IMR-90 (cell line): Measurements from ENCODE around the gene RLN2. TPM values are rescaled to one million over a fixed set of nuclear protein-coding genes. Genes with fewer than 3 reads are reported as not detected.

Experiments used
- ATAC-seq: fragments of 200-7000 bp; cut with Tn5 transposase; 2 replicates; pipeline ENCODE4 v1.9.1; 2020; ENCODE audit warnings: low read depth, mild to moderate bottlenecking, moderate library complexity
- BruUV-seq: library from RNA; stranded (reverse); fragments of 400-500 nt; replicated peaks from 2 replicates; lab custom pipeline; 2021; lab: Mats Ljungman, UMichigan
- CTCF ChIA-PET: fragments of 300-600 bp; formaldehyde crosslinking; extraction: SDS; loops from one replicate; lab custom pipeline; 2021; ENCODE audit warnings: antibody characterized with exemption; lab: Yijun Ruan, JAX
- POLR2A ChIA-PET: fragments of 300-600 bp; sonication (Branson Sonifier 250); formaldehyde crosslinking; loops from one replicate; lab custom pipeline; 2022; ENCODE audit warnings: antibody characterized with exemption; ENCODE audit not compliant: unreplicated experiment; lab: Charles Lee
- DNase-seq: peaks from one replicate; pipeline ENCODE4 v3.0.0; 2013
- H2AFZ ChIP-seq: replicated peaks from 2 replicates; pipeline ENCODE3; 2013; ENCODE audit warnings: low read length, mild to moderate bottlenecking; ENCODE audit not compliant: poor library complexity
- H2AK5ac ChIP-seq: 2 replicates; pipeline ENCODE4 v1.6.1; 2013; ENCODE audit warnings: low read depth, low read length, inconsistent platforms
- H2AK9ac ChIP-seq: replicated peaks from 2 replicates; pipeline ENCODE3; 2013; ENCODE audit warnings: mild to moderate bottlenecking, low read depth, low read length, moderate library complexity; ENCODE audit not compliant: poor library complexity
- H2BK120ac ChIP-seq: 2 replicates; pipeline ENCODE4 v1.6.1; 2013; ENCODE audit warnings: low read depth, low read length, inconsistent platforms
- H2BK15ac ChIP-seq: 3 replicates; pipeline ENCODE4 v1.6.1; 2013; ENCODE audit warnings: low read depth, low read length, inconsistent platforms
- H2BK20ac ChIP-seq: 2 replicates; pipeline ENCODE4 v1.6.1; 2013; ENCODE audit warnings: low read depth, mild to moderate bottlenecking, inconsistent platforms, low read length, moderate library complexity
- H2BK5ac ChIP-seq: 2 replicates; pipeline ENCODE4 v1.6.1; 2013; ENCODE audit warnings: mild to moderate bottlenecking, low read depth, low read length, inconsistent platforms; ENCODE audit not compliant: poor library complexity, severe bottlenecking
- H3K14ac ChIP-seq: replicated peaks from 2 replicates; pipeline ENCODE4 v1.6.1; 2013; ENCODE audit warnings: low read depth, low read length, inconsistent platforms
- H3K18ac ChIP-seq: 2 replicates; pipeline ENCODE4 v1.6.1; 2013; ENCODE audit warnings: low read depth, low read length, control low read depth
- H3K23ac ChIP-seq: 2 replicates; pipeline ENCODE4 v1.6.1; 2013; ENCODE audit warnings: low read depth, low read length, inconsistent platforms
- H3K27ac ChIP-seq: 2 replicates; pipeline ENCODE4 v1.5.1; 2013; ENCODE audit warnings: mild to moderate bottlenecking, control low read depth, low read length; ENCODE audit not compliant: insufficient read depth
- H3K27me3 ChIP-seq: 2 replicates; pipeline ENCODE4 v1.6.1; 2013; ENCODE audit warnings: low read length; ENCODE audit not compliant: control insufficient read depth, insufficient read depth
- H3K36me3 ChIP-seq: 2 replicates; pipeline ENCODE4 v1.6.1; 2013; ENCODE audit warnings: low read length, mixed read lengths; ENCODE audit not compliant: control insufficient read depth, insufficient read depth
- H3K4ac ChIP-seq: 2 replicates; pipeline ENCODE4 v1.6.1; 2013; ENCODE audit warnings: low read depth, low read length, inconsistent platforms
- H3K4me1 ChIP-seq: 2 replicates; pipeline ENCODE4 v1.6.1; 2013; ENCODE audit warnings: low read length, mixed read lengths; ENCODE audit not compliant: control insufficient read depth, insufficient read depth
- H3K4me2 ChIP-seq: 2 replicates; pipeline ENCODE4 v1.6.1; 2013; ENCODE audit warnings: low read depth, mild to moderate bottlenecking, control low read depth, low read length, moderate library complexity
- H3K4me3 ChIP-seq: 2 replicates; pipeline ENCODE4 v1.5.1; 2013; ENCODE audit warnings: low read depth, mild to moderate bottlenecking, control low read depth, low read length, moderate library complexity; ENCODE audit not compliant: insufficient read depth
- H3K56ac ChIP-seq: 2 replicates; pipeline ENCODE4 v1.6.1; 2013; ENCODE audit warnings: low read length, inconsistent platforms; ENCODE audit not compliant: insufficient read depth; ENCODE audit errors: extremely low read depth
- H3K79me1 ChIP-seq, 2 experiments: 2 replicates each; pipeline ENCODE4 v1.6.1; 2013; ENCODE audit warnings: low read length in 2 of 2, inconsistent platforms in 1 of 2, low read depth in 1 of 2
- H3K9ac ChIP-seq: 2 replicates; pipeline ENCODE4 v1.6.1; 2013; ENCODE audit warnings: low read depth, low read length, control low read depth
- H3K9me1 ChIP-seq: 2 replicates; pipeline ENCODE4 v1.6.1; 2013; ENCODE audit warnings: low read length, inconsistent platforms; ENCODE audit not compliant: insufficient read depth
- H3K9me3 ChIP-seq: 2 replicates; pipeline ENCODE4 v1.6.1; 2013; ENCODE audit warnings: low read length; ENCODE audit not compliant: control insufficient read depth, insufficient read depth
- H4K20me1 ChIP-seq: 2 replicates; pipeline ENCODE4 v1.6.1; 2013; ENCODE audit warnings: low read length, inconsistent platforms; ENCODE audit not compliant: insufficient read depth
- H4K5ac ChIP-seq: 2 replicates; pipeline ENCODE4 v1.6.1; 2013; ENCODE audit warnings: mild to moderate bottlenecking, low read depth, low read length, control low read depth
- H4K8ac ChIP-seq, 2 experiments: 2 replicates each; pipeline ENCODE4 v1.6.1; 2013; ENCODE audit warnings: low read depth in 2 of 2, low read length in 2 of 2, control low read depth in 1 of 2, inconsistent platforms in 1 of 2
- H4K91ac ChIP-seq: 2 replicates; pipeline ENCODE4 v1.6.1; 2013; ENCODE audit warnings: low read depth, low read length, inconsistent platforms; ENCODE audit not compliant: insufficient read depth
- BHLHE40 ChIP-seq: fragments of 150-350 bp; IDR thresholded peaks from 2 replicates; pipeline ENCODE4 v1.6.1; 2016; ENCODE audit warnings: mild to moderate bottlenecking, low read depth, low read length
- CHD1 ChIP-seq: IDR thresholded peaks from 2 replicates; pipeline ENCODE4 v1.6.1; 2012; ENCODE audit warnings: low read depth, low read length, improper control_type of control experiment
- ELK1 ChIP-seq: fragments of 150-350 bp; IDR thresholded peaks from 2 replicates; pipeline ENCODE4 v1.6.1; 2016; ENCODE audit warnings: low read depth, mild to moderate bottlenecking, low read length, moderate library complexity, borderline replicate concordance
- FOS ChIP-seq: fragments of 150-350 bp; IDR thresholded peaks from 2 replicates; pipeline ENCODE4 v1.6.1; 2016; ENCODE audit warnings: low read depth, low read length
- MAFK ChIP-seq: IDR thresholded peaks from 2 replicates; pipeline ENCODE4 v1.6.1; 2012; ENCODE audit warnings: low read depth, low read length, improper control_type of control experiment
- MAZ ChIP-seq: IDR thresholded peaks from 2 replicates; pipeline ENCODE4 v1.6.1; 2012; ENCODE audit warnings: low read depth, mild to moderate bottlenecking, low read length, improper control_type of control experiment, moderate library complexity, borderline replicate concordance
- MXI1 ChIP-seq: IDR thresholded peaks from 2 replicates; pipeline ENCODE4 v1.6.1; 2012; ENCODE audit warnings: low read depth, mild to moderate bottlenecking, low read length, moderate library complexity, borderline replicate concordance
- NFE2L2 ChIP-seq: fragments of 150-350 bp; IDR thresholded peaks from 2 replicates; pipeline ENCODE4 v1.6.1; 2016; ENCODE audit warnings: low read depth, mild to moderate bottlenecking, low read length
- POLR2A ChIP-seq: IDR thresholded peaks from 2 replicates; pipeline ENCODE4 v1.6.1; 2012; ENCODE audit warnings: mild to moderate bottlenecking, low read depth, low read length
- RCOR1 ChIP-seq: IDR thresholded peaks from 2 replicates; pipeline ENCODE4 v1.6.1; 2012; ENCODE audit warnings: mild to moderate bottlenecking, low read length, improper control_type of control experiment; ENCODE audit not compliant: insufficient replicate concordance
- RFX5 ChIP-seq: IDR thresholded peaks from 2 replicates; pipeline ENCODE4 v1.8.0; 2012; ENCODE audit warnings: low read depth, mild to moderate bottlenecking, low read length, moderate library complexity
- SMC3 ChIP-seq: fragments of 150-350 bp; IDR thresholded peaks from 2 replicates; pipeline ENCODE4 v1.6.1; 2016; ENCODE audit warnings: low read depth, mild to moderate bottlenecking, antibody characterized with exemption, low read length, moderate library complexity
- WGBS, 2 experiments: methylation state at CpG; one replicate each; pipeline versions ENCODE4 v1.1.5 to v1.1.7; 2013; ENCODE audit warnings: missing lambda C conversion rate in 2 of 2; ENCODE audit not compliant: insufficient read length in 1 of 2; ENCODE audit errors: extremely low coverage in 2 of 2; 5-methylcytosine and 5-hydroxymethylcytosine counted together
- dilution Hi-C: fragments of 300-500 bp; cut with HindIII; formaldehyde crosslinking; loops from one replicate; pipeline ENCODE4 v1.14.3; 2018; ENCODE audit warnings: low sequenced_read_pairs; ENCODE audit not compliant: unreplicated experiment
- in situ Hi-C: fragments of 300-500 bp; cut with MboI; formaldehyde crosslinking; loops from 3 replicates; pipeline ENCODE4 v1.14.3; 2019; ENCODE audit warnings: low sequenced_read_pairs, inconsistent platforms, mixed read lengths
- intact Hi-C: fragments of 100-400 bp; cut with micrococcal nuclease; formaldehyde crosslinking; loops from 2 replicates; pipeline ENCODE4 v1.10.0; 2022
- polyA plus RNA-seq, 3 experiments: library from polyadenylated mRNA; depleted of rRNA; stranded (reverse); fragments of >200 nt; gene quantifications; 2 replicates each; pipeline ENCODE4 v1.2.3, GENCODE V29; 2012; ENCODE audit warnings: low replicate concordance in 1 of 3
- total RNA-seq: library from RNA; depleted of rRNA; stranded (reverse); fragments of >200 nt; gene quantifications from 2 replicates; pipeline ENCODE4 v1.2.3, GENCODE V29; 2012

The RLN2 gene
- total and polyA plus RNA-seq, 2 of the 4 experiments (the other 2 are of a cell fraction) = not detected

DNA sequence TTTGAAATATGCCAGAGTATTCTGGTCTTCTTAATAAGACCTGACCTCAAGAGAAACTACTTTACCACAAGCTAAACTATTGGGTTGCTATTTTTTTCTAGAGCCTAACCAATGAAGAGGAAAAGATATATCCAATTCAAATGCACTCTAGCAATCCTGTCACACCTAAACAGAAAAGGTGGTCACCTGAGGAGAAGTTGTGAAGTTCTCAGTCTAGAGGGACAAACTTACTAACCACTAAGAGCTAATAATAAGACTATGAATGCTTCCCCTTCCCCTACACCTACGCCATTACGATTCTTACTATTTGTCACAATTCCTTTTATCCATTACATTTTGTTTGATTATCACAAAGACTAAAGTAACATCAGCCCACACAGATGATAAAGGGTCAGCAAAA is 29.7 kb downstream of the RLN2 start:
- Histone ChIP-seq H3K23ac (no peak overlapping the region), H3K14ac (no peak overlapping the region), H3K4me2 (no peak overlapping the region), H4K5ac (no peak overlapping the region), H3K79me1 (no peaks in the 10 kb centered on the region), H3K27ac (no peak overlapping the region), H2BK20ac (no peak overlapping the region), H3K27me3 (no peaks in the 10 kb centered on the region), H2AK5ac (no peak overlapping the region), H3K9me3 (no peaks in the 10 kb centered on the region), H3K4me3 (no peak overlapping the region), H3K36me3 (no peaks in the 10 kb centered on the region), H4K20me1 (no peaks in the 10 kb centered on the region), H3K4me1 (no peaks in the 10 kb centered on the region), H3K18ac (no peak overlapping the region), H3K9me1 (no peaks in the 10 kb centered on the region), H2BK15ac (no peak overlapping the region), H3K9ac (no peak overlapping the region), H3K56ac (no peak overlapping the region), H2AK9ac (no peak overlapping the region), H2BK120ac (no peak overlapping the region), H4K8ac (no peak overlapping the region), H4K91ac (no peak overlapping the region), H2AFZ (no peak overlapping the region), H3K4ac (no peak overlapping the region), H2BK5ac (no peak overlapping the region)
- DNase-seq (no peak), ATAC-seq (no peak)
- in situ Hi-C loops (no loop called here), intact Hi-C loops (no loop called here), dilution Hi-C loops (no loop called here)
- 100% methylated on average over 2 of the region's 2 CpGs for WGBS, 2 experiments
- BruUV-seq = no TSS peak
- ChIA-PET POLR2A (interaction anchor here (0.7 kb wide), 1 partner anchor 30 kb away, joined by 3 read pairs; the partner anchor contains the start of gene RLN2), CTCF (no interaction called here)
- TF ChIP-seq SMC3 = no peak
- TF ChIP-seq MAFK = no peak
- TF ChIP-seq POLR2A = no peak
- TF ChIP-seq FOS = no peak
- no peak for TF ChIP-seq BHLHE40
- no peak for TF ChIP-seq NFE2L2
- TF ChIP-seq RFX5 = no peak
- TF ChIP-seq RCOR1 = no peak
- TF ChIP-seq CHD1 = no peak
- no peak for TF ChIP-seq MAZ
- no peak for TF ChIP-seq ELK1
- no peak for TF ChIP-seq MXI1
